Tibial nerve (tissue), 4 donors: ENCODE results near the gene BCL2. TPM values are rescaled to one million over a fixed set of nuclear protein-coding genes. Genes with fewer than 3 reads are reported as not detected.
A peak's percentile ranks its signal among the peaks of the same experiment; 100 is the strongest.
"Not testable (repeated sequence)": the region's sequence is repeated elsewhere in the genome, so short reads cannot be mapped to it uniquely, and the experiment has no call there.

Experiments used
- DNase-seq, 2 donors: peaks; one replicate each; pipeline ENCODE4 v3.0.0-alpha.2; 2019; ENCODE audit warnings: low spot score in 2 of 2
- H3K27ac ChIP-seq, 4 donors: fragments of 200-600 bp; sonication (generic) in 3 of 4; one replicate each; pipeline ENCODE4 v1.5.1; 2017 to 2019; ENCODE audit warnings: mild to moderate bottlenecking in 1 of 4
- H3K27me3 ChIP-seq, 2 donors: fragments of 200-600 bp; sonication (generic) in 1 of 2; one replicate each; pipeline versions ENCODE4 v1.5.1 to v1.6.0; 2017 to 2019
- H3K36me3 ChIP-seq, 3 donors: fragments of 200-600 bp; sonication (generic); one replicate each; pipeline ENCODE4 v1.5.1; 2018 to 2019
- H3K4me1 ChIP-seq, 4 donors: fragments of 200-600 bp; sonication (generic) in 3 of 4; one replicate each; pipeline ENCODE4 v1.5.1; 2017 to 2019
- H3K4me3 ChIP-seq, 4 donors: fragments of 200-600 bp; sonication (generic) in 3 of 4; one replicate each; pipeline ENCODE4 v1.5.1; 2017 to 2019; ENCODE audit warnings: mild to moderate bottlenecking in 1 of 4, moderate library complexity in 1 of 4
- H3K9me3 ChIP-seq, 4 donors: fragments of 200-600 bp; sonication (generic) in 3 of 4; one replicate each; pipeline ENCODE4 v1.5.1; 2017 to 2019
- CTCF ChIP-seq, 5 experiments: fragments of 200-600 bp in 3 of 5; fragments of 450-650 bp in 2 of 5; sonication (generic) in 3 of 5; IDR thresholded peaks; one replicate each; pipeline ENCODE4 v1.5.1; 2016 to 2019; ENCODE audit warnings: antibody characterized with exemption in 5 of 5, mild to moderate bottlenecking in 3 of 5, moderate library complexity in 2 of 5
- EP300 ChIP-seq, 2 donors: sonication (generic); formaldehyde crosslinking; IDR thresholded peaks; one replicate each; pipeline ENCODE4 v1.6.1; 2017; ENCODE audit warnings: antibody characterized with exemption in 2 of 2, mild to moderate bottlenecking in 1 of 2
- POLR2A ChIP-seq, 2 donors: fragments of 450-650 bp; IDR thresholded peaks; one replicate each; pipeline ENCODE4 v1.6.1; 2017; ENCODE audit warnings: antibody characterized with exemption in 2 of 2, mild to moderate bottlenecking in 2 of 2, moderate library complexity in 2 of 2
- WGBS, 2 donors: methylation state at CpG; one replicate each; pipeline ENCODE4 v1.1.5; 2018; 5-methylcytosine and 5-hydroxymethylcytosine counted together
- total RNA-seq, 4 donors: library from RNA; depleted of rRNA; stranded (reverse); fragments of >200 nt; gene quantifications; one replicate each; pipeline ENCODE4 v1.1.0, GENCODE V29; 2016

Gene BCL2
- total RNA-seq, 4 donors from 2014 or later, result 54.7 to 79.1 (median 67.0) TPM

GRCh38 chr18:63195326-63196159, 124.0 kb downstream of the BCL2 start:
- no peaks in the 10 kb centered on the region for H3K9me3 ChIP-seq
- H3K36me3 ChIP-seq, result no peaks in the 10 kb centered on the region
- 68 to 84% methylated on average over 4 of the region's 4 CpGs for WGBS, 2 donors
- no peak overlapping the region for H3K4me3 ChIP-seq
- TF ChIP-seq POLR2A (IDR thresholded peaks at IDR 0.05) (no peak), EP300 (IDR thresholded peaks at IDR 0.05) (no peak), CTCF (IDR thresholded peaks at IDR 0.05) (no peak)
- peak overlapping the region in 1 of 4 donors; percentile 22 for H3K27ac ChIP-seq
- no peak for DNase-seq
- peaks cover 0 to 39% (median 17%) of the 10 kb centered on the region in 4 donors for H3K4me1 ChIP-seq
- H3K27me3 ChIP-seq, result no peaks in the 10 kb centered on the region

GRCh38 chr18:63192885-63193349, 126.7 kb downstream of the BCL2 start:
- Histone ChIP-seq H3K9me3 (no peaks in the 10 kb centered on the region), H3K4me3 (no peak overlapping the region), H3K36me3 (no peaks in the 10 kb centered on the region), H3K27me3 (no peaks in the 10 kb centered on the region), H3K27ac (peak overlapping the region in 1 of 4 donors; percentile 18), H3K4me1 (peaks cover 0 to 41% (median 8%) of the 10 kb centered on the region in 4 donors)
- WGBS, 2 donors, result 36 to 50% methylated on average over 3 of the region's 3 CpGs
- TF ChIP-seq EP300 (IDR thresholded peaks at IDR 0.05) (no peak), CTCF (IDR thresholded peaks at IDR 0.05) (no peak), POLR2A (IDR thresholded peaks at IDR 0.05) (no peak)
- DNase-seq, result no peak

- Histone ChIP-seq H3K27me3 (no peaks in the 10 kb centered on the region), H3K4me1 (peaks cover 0 to 41% (median 9%) of the 10 kb centered on the region in 4 donors), H3K4me3 (no peak overlapping the region), H3K27ac (no peak overlapping the region), H3K36me3 (no peaks in the 10 kb centered on the region), H3K9me3 (no peaks in the 10 kb centered on the region)
- TF ChIP-seq POLR2A (IDR thresholded peaks at IDR 0.05) (no peak), EP300 (IDR thresholded peaks at IDR 0.05) (no peak), CTCF (IDR thresholded peaks at IDR 0.05) (no peak)
- no peak for DNase-seq
- 88 to 89% methylated on average over 6 of the region's 6 CpGs for WGBS, 2 donors
These were observed 127.3 kb downstream of the BCL2 start for GRCh38 chr18:63192126-63192884.

- DNase-seq, result no peak
- WGBS, 2 donors, result 48 to 73% methylated on average over 1 of the region's 1 CpG
These were observed 128.2 kb downstream of the BCL2 start for GRCh38 chr18:63191413-63191812.

GRCh38 chr18:63190838-63191237, 128.7 kb downstream of the BCL2 start:
- DNase-seq, H3K4me3 ChIP-seq, H3K27me3 ChIP-seq, H3K36me3 ChIP-seq, H3K27ac ChIP-seq, H3K9me3 ChIP-seq: not testable (repeated sequence)
- 95 to 98% methylated on average over 2 of the region's 2 CpGs for WGBS, 2 donors
- H3K4me1 ChIP-seq, result peaks cover 0 to 39% (median 12%) of the 10 kb centered on the region in 4 donors

More at GRCh38 chr18:63191413-63191812, 128.2 kb downstream of the BCL2 start:
- TF ChIP-seq CTCF (IDR thresholded peaks at IDR 0.05), result no peak
- Histone ChIP-seq H3K36me3 (no peaks in the 10 kb centered on the region), H3K4me3 (no peak overlapping the region), H3K4me1 (peaks cover 0 to 43% (median 12%) of the 10 kb centered on the region in 4 donors), H3K27me3 (no peaks in the 10 kb centered on the region), H3K9me3 (no peaks in the 10 kb centered on the region), H3K27ac (no peak overlapping the region)
